Right lung (tissue), 5 donors: ENCODE measurements around the gene LYRM2. TPM values are rescaled to one million over a fixed set of nuclear protein-coding genes. Genes with fewer than 3 reads are reported as not detected.

Source experiments
- DNase-seq, 2 donors: peaks; one replicate each; pipeline ENCODE4 v3.0.0-alpha.2; 2013
- polyA plus RNA-seq, 5 donors: library from polyadenylated mRNA; unstranded; fragments of 120-200 nt; gene quantifications; one replicate each; pipeline versions ENCODE4 v1.2.1 to v1.2.3, GENCODE V29; 2013; ENCODE audit warnings: inconsistent platforms in 1 of 5, low replicate concordance in 1 of 5; ENCODE audit not compliant: insufficient read length in 5 of 5, insufficient read depth in 1 of 5

The LYRM2 gene
- polyA plus RNA-seq, 5 donors, result 31.1 to 52.7 (median 40.9) TPM

DNA sequence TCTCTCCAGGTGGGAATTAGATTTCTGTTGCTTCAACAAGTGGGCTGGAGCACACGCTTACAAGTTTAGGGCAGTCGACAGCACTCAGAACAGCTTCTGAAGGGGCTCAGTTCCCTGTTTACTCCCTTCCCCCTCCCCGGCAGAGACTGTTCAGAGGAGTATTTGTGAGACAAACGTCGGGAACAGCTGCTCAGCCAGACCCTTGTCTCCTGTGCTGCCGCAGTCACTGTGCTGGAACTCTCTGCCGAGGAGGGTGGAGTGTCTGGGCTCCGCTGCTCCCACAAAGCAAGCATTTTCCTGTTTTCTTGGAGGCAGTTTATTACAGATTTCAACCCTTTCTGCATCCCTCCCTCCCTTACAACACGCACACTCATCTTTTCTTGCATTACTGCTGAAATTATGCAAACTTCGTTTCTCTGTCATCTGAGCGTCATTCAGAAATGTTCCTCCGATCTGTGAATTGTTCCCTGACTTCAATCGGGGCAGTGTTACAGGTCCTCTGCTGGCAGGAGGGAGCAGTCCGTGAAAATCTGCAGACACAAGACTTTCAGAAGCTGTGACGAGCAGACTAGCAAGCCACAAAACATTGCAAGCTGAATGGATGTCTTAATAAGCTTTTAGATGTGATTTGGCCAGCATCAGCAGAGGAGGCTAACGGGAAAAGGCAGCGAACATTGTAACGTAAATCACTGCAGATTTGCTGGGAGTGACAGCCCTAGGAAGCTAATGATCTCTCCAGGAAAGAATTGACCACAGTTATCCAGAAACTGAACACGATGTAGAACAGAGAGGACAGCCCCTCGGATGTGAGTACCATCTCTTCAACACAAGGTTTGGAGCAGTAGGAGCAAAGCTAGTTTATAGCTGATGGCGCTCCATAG lies 76.2 kb downstream of the LYRM2 start:
- no peak for DNase-seq

DNA sequence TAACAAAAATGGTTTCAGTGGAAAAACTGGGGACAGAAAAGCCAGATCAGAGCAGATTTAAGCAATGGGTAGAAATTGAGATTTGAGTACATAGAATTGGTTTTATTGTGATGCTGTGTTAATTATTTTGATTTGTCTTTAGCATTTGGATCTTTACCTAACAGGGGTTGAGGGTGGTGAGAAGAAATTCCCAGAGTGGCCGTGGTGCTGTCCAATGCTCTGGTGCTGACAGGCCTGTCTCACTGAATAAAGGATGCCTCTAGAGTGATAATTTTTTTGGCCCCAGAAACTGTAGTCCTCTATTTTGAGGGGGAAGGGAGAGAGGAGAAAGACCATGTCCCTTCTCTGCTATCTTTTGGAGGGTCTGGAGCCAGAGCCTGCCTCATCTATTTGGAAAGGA lies 79.1 kb downstream of the LYRM2 start:
- DNase-seq, result no peak

DNA sequence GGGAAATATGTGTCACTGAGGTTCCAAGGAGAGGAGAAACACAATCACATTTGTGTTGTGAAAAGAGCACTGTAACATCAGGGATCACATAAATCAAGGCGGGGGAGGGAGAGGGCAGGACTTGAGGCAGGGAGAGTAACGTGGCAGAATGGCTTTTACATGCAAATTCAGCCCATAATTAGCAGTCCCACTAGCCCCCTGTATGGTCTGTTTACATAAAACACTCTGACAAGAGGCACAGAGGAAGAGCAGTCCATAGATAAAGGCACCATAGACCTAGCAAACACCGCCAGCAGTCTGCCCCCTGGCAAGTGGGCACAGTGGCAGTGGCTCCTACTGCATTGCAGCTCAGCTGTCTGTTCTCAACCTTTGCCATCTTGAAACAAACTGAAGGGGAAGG lies 82.7 kb downstream of the LYRM2 start:
- no peak for DNase-seq

GRCh38 chr6:89555031-89555430 lies 83.5 kb downstream of the LYRM2 start:
- no peak for DNase-seq

- no peak for DNase-seq
Observed at GRCh38 chr6:89554106-89554505, 84.4 kb downstream of the LYRM2 start.

DNA sequence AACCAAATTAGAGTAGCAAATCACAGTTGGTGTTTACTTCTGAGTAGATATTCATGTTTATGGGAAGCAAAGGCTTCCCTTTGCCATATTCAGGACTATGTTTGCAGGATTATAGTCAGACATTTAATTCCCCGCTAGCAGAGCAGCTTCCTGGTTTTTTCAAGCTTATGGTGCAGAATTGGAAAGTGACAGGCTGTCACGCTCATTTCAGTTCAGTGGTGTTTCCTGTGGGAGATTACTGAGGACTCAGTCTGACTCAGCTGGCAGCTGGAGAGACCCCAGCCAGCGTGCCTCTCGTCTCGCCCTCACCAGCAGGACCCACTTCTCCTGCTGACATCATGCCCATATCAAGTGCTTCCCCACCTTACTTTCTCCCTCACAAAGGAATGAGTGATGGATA lies 85.1 kb downstream of the LYRM2 start:
- DNase-seq, result no peak

GRCh38 chr6:89547281-89547680 lies 91.3 kb downstream of the LYRM2 start:
- DNase-seq, result no peak

GRCh38 chr6:89542866-89543265 lies 95.7 kb downstream of the LYRM2 start:
- DNase-seq, result no peak

DNA sequence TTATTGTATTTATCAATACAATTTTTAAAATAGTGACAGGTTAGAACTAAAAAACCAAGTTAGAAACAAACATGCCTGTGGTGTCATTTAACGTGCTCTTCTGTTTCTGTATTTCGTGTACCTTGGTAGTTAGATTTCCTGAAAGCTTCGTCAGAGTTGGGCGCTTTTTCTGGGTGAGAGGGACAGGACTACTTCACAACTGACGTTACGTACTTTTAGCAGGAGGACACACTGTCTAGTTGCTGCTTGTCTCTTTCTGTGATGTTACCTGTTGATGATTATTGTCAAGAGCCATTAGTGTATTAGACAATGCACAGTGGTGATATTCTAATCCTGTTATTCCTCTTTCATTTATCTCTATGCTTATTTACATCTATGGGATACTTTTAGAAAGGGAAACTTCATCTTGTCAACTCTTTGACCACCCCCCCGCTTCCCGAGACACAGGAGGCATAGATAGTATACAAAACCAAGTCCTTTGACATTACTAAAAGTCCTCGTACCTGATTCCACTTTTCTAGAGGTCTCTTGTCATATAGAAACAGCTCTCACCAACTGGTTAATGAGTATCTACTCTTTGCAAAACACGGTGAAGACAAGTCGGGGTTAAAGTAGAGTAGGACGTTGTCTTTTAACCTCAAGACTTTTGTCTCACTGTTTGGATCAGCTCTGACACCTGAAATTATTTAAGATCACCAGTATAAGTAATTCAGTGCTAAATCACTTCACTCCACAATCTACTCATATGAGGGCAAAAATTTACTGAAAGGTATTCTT lies 96.3 kb downstream of the LYRM2 start:
- no peak for DNase-seq

- DNase-seq, result no peak
Observed at GRCh38 chr6:89539779-89540178, 98.8 kb downstream of the LYRM2 start.

DNA sequence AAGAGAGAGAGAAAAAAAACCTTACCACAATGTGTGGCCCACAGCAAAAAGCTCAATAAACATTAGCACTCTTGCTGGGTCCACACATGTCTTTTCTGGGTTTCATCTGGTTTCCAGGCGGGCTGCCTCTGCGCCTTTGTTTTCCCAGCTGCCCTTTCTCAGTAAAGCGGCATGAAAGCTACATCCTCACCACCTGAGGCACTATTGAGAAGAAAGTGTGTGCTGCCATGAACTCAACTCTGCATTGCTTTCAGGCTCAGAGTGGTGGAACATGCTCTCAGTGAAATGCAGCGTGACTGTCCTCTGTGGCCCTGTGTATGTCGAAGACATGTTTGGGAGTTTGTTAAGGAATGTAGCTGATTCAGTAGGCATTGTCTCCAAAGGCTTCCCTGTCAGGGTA lies 102.3 kb downstream of the LYRM2 start:
- DNase-seq, result no peak

- no peak for DNase-seq
Observed at GRCh38 chr6:89530982-89531381, 107.6 kb downstream of the LYRM2 start.

DNA sequence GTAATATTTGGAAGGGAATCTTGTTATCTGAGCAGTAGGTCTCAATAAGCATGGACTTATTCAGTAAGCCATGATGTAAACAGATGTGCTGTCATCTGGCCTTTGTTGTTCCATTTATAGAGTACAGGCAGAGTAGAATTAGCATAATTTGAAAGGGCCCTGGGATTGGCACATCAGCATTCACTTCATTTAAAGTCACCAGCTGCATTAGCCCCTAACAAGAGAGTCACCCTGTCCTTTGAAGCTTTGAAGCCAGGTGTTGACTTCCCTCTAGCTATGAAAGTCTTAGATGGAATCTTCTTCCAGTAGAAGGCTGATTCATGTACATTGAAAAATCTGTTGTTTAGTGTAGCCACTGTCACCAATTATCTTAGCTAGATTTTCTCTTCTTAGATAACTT lies 109.7 kb downstream of the LYRM2 start:
- no peak for DNase-seq

GRCh38 chr6:89527634-89528033 lies 110.9 kb downstream of the LYRM2 start:
- DNase-seq, result no peak

DNA sequence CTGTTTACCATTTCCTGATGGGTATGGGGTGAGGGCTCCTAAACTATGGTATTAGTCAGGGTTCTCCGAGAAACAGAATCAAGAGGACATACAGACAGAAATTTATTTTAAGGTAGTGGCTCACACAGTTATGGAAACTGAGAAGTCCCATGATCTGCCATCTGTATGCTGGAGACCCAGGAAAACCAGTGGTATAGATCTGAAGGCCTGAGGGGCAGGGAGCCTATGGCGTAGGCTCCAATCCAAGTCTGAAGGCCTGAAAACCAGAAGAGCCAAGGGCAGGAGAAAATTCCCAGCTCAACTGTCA lies 112.0 kb downstream of the LYRM2 start:
- DNase-seq, result no peak

GRCh38 chr6:89525786-89526562 lies 112.6 kb downstream of the LYRM2 start:
- DNase-seq, result no peak

DNA sequence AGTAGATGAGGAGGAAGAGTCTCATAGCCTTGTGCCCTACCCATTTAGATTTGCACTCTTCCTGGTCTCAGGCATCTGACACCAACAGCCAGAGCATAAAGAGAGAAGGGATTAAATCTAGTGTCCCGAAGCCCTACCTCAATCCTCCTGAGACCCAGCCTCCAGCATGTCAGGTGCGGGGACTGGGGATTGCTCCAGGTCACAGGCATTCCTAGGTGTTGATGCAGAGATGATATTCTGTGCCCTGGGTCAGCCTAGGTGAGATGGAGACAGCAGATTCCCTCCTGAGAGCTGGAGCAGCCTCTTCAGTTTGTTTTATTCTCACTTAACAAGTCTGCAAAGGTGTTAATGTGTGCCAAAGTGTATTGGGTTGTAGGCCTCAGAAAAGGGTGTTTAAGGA lies 115.8 kb downstream of the LYRM2 start:
- DNase-seq, result no peak

DNA sequence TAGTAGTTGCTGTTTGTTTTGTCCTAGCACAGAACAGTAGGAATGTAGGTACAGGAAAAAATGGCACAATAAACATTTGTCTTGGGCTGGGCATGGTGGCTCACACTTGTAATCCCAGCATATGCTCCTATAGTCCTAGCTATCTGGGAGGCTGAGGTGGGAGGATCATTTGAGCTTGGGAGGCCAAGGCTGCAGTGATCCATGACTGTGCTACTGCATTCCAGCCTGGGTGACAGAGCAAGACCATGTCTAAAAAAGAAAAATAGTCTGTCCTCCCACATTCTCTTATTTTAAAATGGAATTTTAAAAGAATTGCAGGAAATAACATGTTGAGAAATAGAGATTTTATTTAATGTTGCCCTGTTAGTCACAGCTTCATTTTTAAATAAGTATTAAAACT lies 117.8 kb downstream of the LYRM2 start:
- DNase-seq, result no peak

DNA sequence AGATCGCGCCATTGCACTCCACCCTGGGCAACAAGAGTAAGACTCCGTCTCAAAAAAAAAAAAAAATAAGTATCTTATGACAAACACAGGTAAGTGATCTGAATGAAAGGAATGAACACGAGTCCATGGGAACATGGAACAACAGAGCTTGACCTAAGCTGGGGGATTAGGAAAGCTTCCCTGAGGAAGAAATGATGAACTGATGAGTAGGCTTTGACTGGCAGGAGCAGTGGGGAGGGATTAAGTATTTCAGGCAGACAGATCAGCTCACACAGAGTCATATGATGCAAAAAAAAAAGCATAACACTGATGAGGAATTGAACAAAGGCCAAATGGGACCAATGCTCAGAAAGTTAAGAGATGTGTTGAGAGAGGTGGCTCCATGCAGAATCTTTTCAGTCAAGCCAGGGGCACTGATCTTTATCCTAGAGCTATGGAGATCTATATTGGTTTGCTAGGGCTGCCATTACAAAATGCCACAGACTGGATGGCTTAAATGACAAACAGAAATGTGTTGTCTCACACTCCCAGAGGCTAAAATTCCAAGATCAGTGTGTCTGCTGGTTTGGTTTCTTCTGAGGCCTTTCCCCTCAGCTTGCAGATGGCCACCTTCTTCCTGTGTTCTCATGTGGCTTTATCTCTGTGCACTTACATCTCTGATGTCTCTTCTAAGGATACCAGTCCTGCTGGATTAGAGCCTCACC lies 120.0 kb downstream of the LYRM2 start:
- DNase-seq, result no peak
